ENCODE results near the gene MAP2K7. TPM values are rescaled to one million over a fixed set of nuclear protein-coding genes. Genes with fewer than 3 reads are reported as not detected.

Gene MAP2K7
- total and polyA plus RNA-seq, 4 donors: 14.7 to 34.3 (median 25.0) TPM

- Histone ChIP-seq H3K27ac (ENCODE audit: low read depth in 1 of 2, low read length in 2 of 2) (no peak overlapping the region), H3K4me3 (ENCODE audit: low read length in 2 of 2) (no peak overlapping the region), H3K9me3 (ENCODE audit: control insufficient read depth, low read length) (no peaks in the 10 kb centered on the region), H3K4me1 (ENCODE audit: control insufficient read depth in 1 of 2, insufficient read depth in 2 of 2, low read length in 2 of 2) (no peaks in the 10 kb centered on the region), H3K36me3 (ENCODE audit: control insufficient read depth in 1 of 2, insufficient read depth in 2 of 2, low read length in 1 of 2) (no peaks in the 10 kb centered on the region), H3K27me3 (ENCODE audit: control insufficient read depth in 1 of 2, insufficient read depth in 2 of 2, low read length in 1 of 2) (no peaks in the 10 kb centered on the region)
- intact Hi-C loops (cut with DNase I): no loop called here
- no peak for DNase-seq
- WGBS, 2 donors: 80 to 81% methylated on average over 12 of the region's 12 CpGs
- ATAC-seq (ENCODE audit: low FRiP score): no peak
These were observed 20.6 kb downstream of the MAP2K7 start for GRCh38 chr19:7924241-7924640.

- DNase-seq (peak in 1 of 2 donors; percentile 51), ATAC-seq (ENCODE audit: low FRiP score) (no peak)
- Histone ChIP-seq H3K27me3 (ENCODE audit: control insufficient read depth in 1 of 2, insufficient read depth in 2 of 2, low read length in 1 of 2) (no peaks in the 10 kb centered on the region), H3K27ac (ENCODE audit: low read depth in 1 of 2, low read length in 2 of 2) (no peak overlapping the region), H3K4me1 (ENCODE audit: control insufficient read depth in 1 of 2, insufficient read depth in 2 of 2, low read length in 2 of 2) (no peaks in the 10 kb centered on the region), H3K36me3 (ENCODE audit: control insufficient read depth in 1 of 2, insufficient read depth in 2 of 2, low read length in 1 of 2) (no peaks in the 10 kb centered on the region), H3K4me3 (ENCODE audit: low read length in 2 of 2) (no peak overlapping the region), H3K9me3 (ENCODE audit: control insufficient read depth, low read length) (no peaks in the 10 kb centered on the region)
- 47 to 49% methylated on average over 30 to 34 of the region's 34 CpGs for WGBS, 2 donors
- intact Hi-C loops (cut with DNase I): no loop called here
These were observed 21.0 kb downstream of the MAP2K7 start for GRCh38 chr19:7924651-7925170.

- DNase-seq (peak; percentile 79 to 93), ATAC-seq (ENCODE audit: low FRiP score) (no peak)
- 1% methylated on average over 77 to 98 of the region's 98 CpGs for WGBS, 2 donors
- Histone ChIP-seq H3K36me3 (ENCODE audit: control insufficient read depth in 1 of 2, insufficient read depth in 2 of 2, low read length in 1 of 2) (no peaks in the 10 kb centered on the region), H3K27ac (ENCODE audit: low read depth in 1 of 2, low read length in 2 of 2) (no peak overlapping the region), H3K27me3 (ENCODE audit: control insufficient read depth in 1 of 2, insufficient read depth in 2 of 2, low read length in 1 of 2) (no peaks in the 10 kb centered on the region), H3K4me1 (ENCODE audit: control insufficient read depth in 1 of 2, insufficient read depth in 2 of 2, low read length in 2 of 2) (no peaks in the 10 kb centered on the region), H3K9me3 (ENCODE audit: control insufficient read depth, low read length) (no peaks in the 10 kb centered on the region), H3K4me3 (ENCODE audit: low read length in 2 of 2) (peak overlapping the region; percentile 11 to 29)
- intact Hi-C loops (cut with DNase I): no loop called here
These were observed 21.6 kb downstream of the MAP2K7 start for GRCh38 chr19:7925171-7925851.

- intact Hi-C loops (cut with DNase I): no loop called here
- Histone ChIP-seq H3K27ac (ENCODE audit: low read depth in 1 of 2, low read length in 2 of 2) (no peak within 1 kb of the TSS), H3K36me3 (ENCODE audit: control insufficient read depth in 1 of 2, insufficient read depth in 2 of 2, low read length in 1 of 2) (no peaks in the 10 kb centered on the region), H3K27me3 (ENCODE audit: control insufficient read depth in 1 of 2, insufficient read depth in 2 of 2, low read length in 1 of 2) (no peaks in the 10 kb centered on the region), H3K9me3 (ENCODE audit: control insufficient read depth, low read length) (no peaks in the 10 kb centered on the region), H3K4me1 (ENCODE audit: control insufficient read depth in 1 of 2, insufficient read depth in 2 of 2, low read length in 2 of 2) (no peaks in the 10 kb centered on the region), H3K4me3 (ENCODE audit: low read length in 2 of 2) (peak within 1 kb of the TSS; percentile 11 to 29)
- DNase-seq: peak; percentile 75 to 93
- ATAC-seq (ENCODE audit: low FRiP score): no peak
- WGBS, 2 donors: 12 to 19% methylated on average over 34 to 65 of the region's 65 CpGs
These were observed 22.5 kb downstream of the MAP2K7 start, which contains the start of gene CTXN1 for GRCh38 chr19:7926021-7926726. Gene CTXN1, minus strand, starts transcription at chr19:7926135. Its CDS starts 597 bp downstream, at chr19:7925538.

- H3K36me3 ChIP-seq (ENCODE audit: control insufficient read depth in 1 of 2, insufficient read depth in 2 of 2, low read length in 1 of 2): peaks cover 0 to under 1% of the 10 kb centered on the region in 2 donors
- no peak overlapping the region for H3K4me3 ChIP-seq (ENCODE audit: low read length in 2 of 2)
- intact Hi-C loops (cut with DNase I): no loop called here
- no peaks in the 10 kb centered on the region for H3K4me1 ChIP-seq (ENCODE audit: control insufficient read depth in 1 of 2, insufficient read depth in 2 of 2, low read length in 2 of 2)
- DNase-seq (peak; percentile 57 to 76), ATAC-seq (ENCODE audit: low FRiP score) (no peak)
- H3K27me3 ChIP-seq (ENCODE audit: control insufficient read depth in 1 of 2, insufficient read depth in 2 of 2, low read length in 1 of 2): no peaks in the 10 kb centered on the region
- H3K27ac ChIP-seq (ENCODE audit: low read depth in 1 of 2, low read length in 2 of 2): no peak overlapping the region
- WGBS, 2 donors: 88 to 91% methylated on average over 31 to 32 of the region's 32 CpGs
- no peaks in the 10 kb centered on the region for H3K9me3 ChIP-seq (ENCODE audit: control insufficient read depth, low read length)
These were observed 23.3 kb downstream of the MAP2K7 start for GRCh38 chr19:7926727-7927604.

GRCh38 chr19:7927605-7928333 lies 24.1 kb downstream of the MAP2K7 start:
- H3K9me3 ChIP-seq (ENCODE audit: control insufficient read depth, low read length): no peaks in the 10 kb centered on the region
- no peak overlapping the region for H3K4me3 ChIP-seq (ENCODE audit: low read length in 2 of 2)
- no peaks in the 10 kb centered on the region for H3K4me1 ChIP-seq (ENCODE audit: control insufficient read depth in 1 of 2, insufficient read depth in 2 of 2, low read length in 2 of 2)
- peak overlapping the region in 1 of 2 donors; percentile 61 for H3K27ac ChIP-seq (ENCODE audit: low read depth in 1 of 2, low read length in 2 of 2)
- intact Hi-C loops (cut with DNase I): no loop called here
- H3K27me3 ChIP-seq (ENCODE audit: control insufficient read depth in 1 of 2, insufficient read depth in 2 of 2, low read length in 1 of 2): no peaks in the 10 kb centered on the region
- peaks cover 0 to 8% of the 10 kb centered on the region in 2 donors for H3K36me3 ChIP-seq (ENCODE audit: control insufficient read depth in 1 of 2, insufficient read depth in 2 of 2, low read length in 1 of 2)
- WGBS, 2 donors: 72 to 82% methylated on average over 23 of the region's 23 CpGs
- ATAC-seq (ENCODE audit: low FRiP score) (peak; percentile 1), DNase-seq (peak; percentile 56 to 78)

- H3K4me3 ChIP-seq (ENCODE audit: low read length in 2 of 2): no peak overlapping the region
- ATAC-seq (ENCODE audit: low FRiP score): no peak
- WGBS, 2 donors: 24 to 43% methylated on average over 9 of the region's 9 CpGs
- no peaks in the 10 kb centered on the region for H3K9me3 ChIP-seq (ENCODE audit: control insufficient read depth, low read length)
- H3K27me3 ChIP-seq (ENCODE audit: control insufficient read depth in 1 of 2, insufficient read depth in 2 of 2, low read length in 1 of 2): no peaks in the 10 kb centered on the region
- H3K27ac ChIP-seq (ENCODE audit: low read depth in 1 of 2, low read length in 2 of 2): peak overlapping the region in 1 of 2 donors; percentile 61
- intact Hi-C loops (cut with DNase I): no loop called here
- peak in 1 of 2 donors; percentile 56 for DNase-seq
- H3K4me1 ChIP-seq (ENCODE audit: control insufficient read depth in 1 of 2, insufficient read depth in 2 of 2, low read length in 2 of 2): no peaks in the 10 kb centered on the region
- H3K36me3 ChIP-seq (ENCODE audit: control insufficient read depth in 1 of 2, insufficient read depth in 2 of 2, low read length in 1 of 2): peaks cover 0 to 12% of the 10 kb centered on the region in 2 donors
These were observed 24.6 kb downstream of the MAP2K7 start for GRCh38 chr19:7928334-7928706.
